A204.1 (cell line): ENCODE data around the gene TCP11L1.
"Not testable (repeated sequence)": the region's sequence is repeated elsewhere in the genome, so short reads cannot be mapped to it uniquely, and the experiment has no call there.

ENCODE experiments used
- FAIRE-seq: peaks from 2 replicates; lab custom pipeline; 2012; peaks lifted over from hg19 to GRCh38; lab: Jason Lieb, UNC

The TCP11L1 gene

DNA sequence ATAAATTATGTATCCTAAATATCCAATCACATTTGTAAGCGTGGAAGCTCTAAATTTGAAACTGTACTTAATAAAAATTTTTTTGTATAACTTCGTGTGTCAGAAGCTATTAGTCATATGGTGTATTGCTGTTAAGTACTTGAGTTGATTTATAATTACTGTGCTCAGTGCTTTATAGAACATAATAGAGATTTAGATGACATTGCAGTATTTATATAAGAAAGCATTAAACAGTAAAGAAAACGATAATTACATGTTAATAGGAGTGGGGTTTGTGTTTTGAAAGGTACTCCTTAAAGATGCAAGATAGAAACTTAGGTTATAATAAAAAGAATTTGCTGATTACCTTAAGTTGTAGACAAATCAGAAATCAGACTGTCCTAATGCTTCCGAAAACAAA lies 5.9 kb upstream of the TCP11L1 start:
- no peak for FAIRE-seq

- FAIRE-seq = no peak
Measured at GRCh38 chr11:33035011-33035410, 4.4 kb upstream of the TCP11L1 start.

DNA sequence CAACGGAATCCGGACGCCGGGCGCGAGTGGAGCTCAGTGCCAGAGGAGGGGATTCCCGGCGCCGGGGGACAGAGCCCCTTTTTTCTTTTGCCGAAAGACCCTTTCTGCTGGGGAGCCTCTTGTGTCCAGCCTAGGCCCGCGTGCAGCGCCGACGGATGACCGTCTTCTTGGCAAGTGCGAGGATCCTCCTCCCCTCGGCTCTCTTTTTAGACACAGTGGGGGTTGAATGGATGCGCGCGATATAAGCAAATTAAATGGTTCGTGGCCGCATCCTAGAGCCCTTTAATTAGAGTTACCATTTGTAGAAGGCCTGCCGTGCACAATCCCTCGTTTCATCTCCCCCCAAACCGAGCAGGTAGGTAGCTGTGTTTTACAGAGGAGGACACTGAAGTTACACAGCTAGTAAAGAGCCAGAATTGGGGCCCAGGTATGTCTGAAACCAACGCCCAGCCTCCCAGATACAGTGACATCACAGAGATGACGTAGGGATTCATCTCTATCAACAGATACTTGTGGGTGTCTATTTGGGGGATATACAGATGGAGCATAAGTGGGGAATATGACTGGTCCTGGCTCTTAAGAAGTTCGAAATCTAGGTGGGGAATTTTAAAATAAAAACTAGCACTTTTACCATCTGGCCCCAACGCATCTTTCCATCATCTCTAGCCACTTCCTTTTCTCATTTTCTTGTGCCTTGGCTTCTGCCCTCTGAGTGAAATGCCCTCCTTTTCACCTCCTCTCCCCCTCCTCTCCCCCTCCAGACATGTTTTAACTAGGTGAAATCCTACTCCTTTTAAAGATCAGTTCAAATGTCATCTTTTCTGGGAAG lies 875 bp downstream of the TCP11L1 start:
- FAIRE-seq = no peak

GRCh38 chr11:33040862-33041453 lies 1.6 kb downstream of the TCP11L1 start:
- no peak for FAIRE-seq

DNA sequence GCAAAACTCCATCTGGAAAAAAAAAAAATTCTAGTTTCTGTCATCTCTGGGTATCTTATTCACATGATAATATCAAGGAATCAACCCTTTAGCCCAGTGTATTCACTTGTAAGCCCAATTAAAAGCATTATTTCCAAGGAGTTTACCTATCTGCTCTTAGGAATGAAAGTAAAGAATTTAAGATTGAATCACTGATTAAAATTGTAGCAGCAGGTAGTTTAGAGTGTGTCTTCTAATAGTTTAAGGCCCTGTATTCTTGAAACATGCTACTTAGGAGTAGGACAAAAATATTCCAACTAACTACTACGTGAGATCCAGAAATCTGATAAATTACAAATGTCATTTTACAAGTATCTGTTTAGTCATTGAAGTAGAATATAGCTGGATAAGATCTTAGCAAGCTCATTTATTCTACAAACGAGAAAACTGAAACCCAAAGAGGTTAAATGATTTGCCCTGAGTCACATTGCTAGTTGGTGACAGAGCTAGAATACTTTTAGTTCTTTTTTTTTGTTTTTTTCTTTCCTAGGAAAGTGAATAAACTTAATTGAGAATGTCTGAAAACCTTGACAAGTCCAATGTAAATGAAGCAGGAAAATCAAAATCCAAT lies 4.0 kb downstream of the TCP11L1 start:
- FAIRE-seq = no peak

DNA sequence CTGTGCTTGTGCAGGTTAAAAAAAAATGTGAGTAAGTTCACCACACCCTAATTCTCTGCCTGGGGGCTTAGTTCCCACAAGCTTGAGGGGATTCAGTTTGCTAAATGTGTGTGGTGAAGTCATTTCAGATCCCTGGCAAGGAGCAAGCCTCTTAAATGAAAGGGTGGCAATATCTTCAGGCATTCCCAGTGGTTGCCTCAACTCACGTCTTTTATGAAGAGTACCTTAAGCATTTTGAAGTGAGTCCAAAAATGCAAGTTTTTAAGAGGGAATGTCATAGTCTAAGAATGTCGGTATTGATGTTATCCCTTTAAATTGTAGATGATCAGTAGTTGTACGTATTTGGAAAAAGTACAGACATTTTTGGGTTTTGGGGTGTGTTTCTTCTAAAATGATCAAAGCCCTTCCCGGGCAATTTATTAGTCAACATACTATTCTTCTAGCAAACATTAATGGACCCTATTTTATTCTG lies 4.9 kb downstream of the TCP11L1 start:
- no peak for FAIRE-seq

- no peak for FAIRE-seq
Measured at GRCh38 chr11:33045551-33046255, 6.3 kb downstream of the TCP11L1 start.

DNA sequence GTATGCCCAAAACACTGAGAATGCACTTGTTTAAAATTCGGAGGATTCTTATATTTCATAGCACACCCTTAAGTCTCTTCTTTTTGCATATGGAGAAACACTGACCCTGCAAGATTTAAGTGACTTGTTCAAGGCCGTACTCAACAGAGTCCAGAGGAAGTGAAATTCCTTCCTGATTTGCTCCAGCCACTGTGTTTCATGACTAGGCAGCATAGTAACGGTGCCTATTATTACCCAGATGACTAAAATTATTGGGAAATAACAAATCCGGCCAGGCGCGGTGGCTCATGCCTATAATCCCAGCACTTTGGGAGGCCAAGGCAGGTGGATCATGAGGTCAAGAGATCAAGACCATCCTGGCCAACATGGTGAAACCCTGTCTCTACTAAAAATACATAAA lies 9.3 kb downstream of the TCP11L1 start:
- not testable (repeated sequence) for FAIRE-seq

GRCh38 chr11:33049565-33050408 lies 10.4 kb downstream of the TCP11L1 start:
- FAIRE-seq = not testable (repeated sequence)

DNA sequence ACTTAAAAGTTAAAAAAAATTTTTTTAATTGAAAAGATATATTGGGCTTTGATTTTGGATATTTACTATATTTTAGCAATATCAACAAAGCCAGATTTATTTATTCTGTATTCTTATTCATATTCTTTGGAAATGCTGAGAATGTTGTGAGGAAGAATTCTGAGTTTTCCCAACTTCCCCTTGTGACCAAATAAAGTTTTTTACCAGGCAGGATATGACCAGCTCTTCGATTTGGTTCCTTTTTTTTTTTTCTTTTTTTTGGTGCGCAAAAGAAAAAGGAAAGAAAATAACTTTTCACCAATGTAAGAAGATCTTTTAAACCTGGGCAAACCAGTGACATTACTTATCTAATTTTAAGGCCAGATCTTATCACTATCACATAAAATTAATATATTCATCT lies 12.9 kb downstream of the TCP11L1 start:
- no peak for FAIRE-seq

DNA sequence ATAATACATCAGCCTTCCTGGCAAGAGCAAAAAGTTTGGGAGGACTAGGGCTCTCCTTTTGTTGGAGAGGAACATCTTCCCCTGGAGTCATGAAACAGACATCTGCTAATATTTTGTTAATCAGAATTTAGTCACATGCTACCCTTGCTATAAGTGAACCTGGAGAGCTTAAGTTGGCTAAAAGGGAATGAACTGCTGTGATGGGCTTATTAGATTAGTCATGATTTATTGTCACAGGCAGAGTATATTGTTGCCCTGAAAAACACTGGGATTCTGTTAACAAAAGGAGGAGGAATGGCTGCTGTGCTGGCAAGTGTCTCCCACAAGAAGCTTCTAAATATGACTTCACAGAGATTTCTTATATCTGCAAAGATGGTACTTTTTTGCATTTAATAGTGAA lies 16.0 kb downstream of the TCP11L1 start:
- no peak for FAIRE-seq

DNA sequence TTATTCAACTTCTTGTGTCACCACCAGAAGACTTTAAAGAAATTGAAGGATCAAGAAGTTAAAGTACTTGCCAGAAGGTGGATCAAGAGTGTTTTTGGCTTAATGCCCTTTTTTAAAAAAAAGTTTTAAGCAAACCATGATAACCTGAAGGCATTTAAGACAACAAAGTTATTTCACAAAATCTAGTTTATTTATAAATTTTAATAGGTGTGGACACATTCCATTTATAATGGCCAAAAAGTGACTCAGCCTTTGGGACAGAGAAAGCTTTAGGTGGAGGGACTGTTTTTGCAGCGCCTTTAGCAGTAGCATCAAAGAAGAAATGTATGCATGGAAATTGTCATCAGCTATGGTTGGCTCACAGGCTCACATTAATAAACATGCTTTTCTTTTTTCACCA lies 17.9 kb downstream of the TCP11L1 start:
- FAIRE-seq = no peak

- no peak for FAIRE-seq
Measured at GRCh38 chr11:33059331-33060007, 20.1 kb downstream of the TCP11L1 start.

DNA sequence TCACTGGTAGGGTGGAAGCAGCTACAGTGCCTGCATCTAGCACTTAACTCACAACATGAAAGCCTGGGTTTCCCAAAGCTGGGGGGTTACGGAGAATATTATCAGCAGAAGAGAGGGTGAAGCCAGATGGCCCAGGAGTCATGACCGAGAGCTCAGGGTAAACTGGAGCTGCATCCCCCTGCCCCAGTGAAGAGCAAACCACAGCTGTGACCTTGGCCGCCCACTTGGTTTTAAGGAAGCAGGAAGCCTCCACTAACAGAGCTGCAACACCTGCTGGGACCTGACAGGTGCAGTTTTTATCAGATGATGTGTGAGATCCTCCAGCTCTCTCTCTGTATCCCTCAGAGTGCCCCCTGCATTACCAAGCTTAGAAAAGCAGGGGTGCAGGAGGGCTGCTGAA lies 20.9 kb downstream of the TCP11L1 start:
- no peak for FAIRE-seq

GRCh38 chr11:33062137-33062536 lies 22.8 kb downstream of the TCP11L1 start:
- FAIRE-seq = no peak

GRCh38 chr11:33063326-33063881 lies 24.0 kb downstream of the TCP11L1 start:
- FAIRE-seq = no peak

GRCh38 chr11:33064033-33064825 lies 24.9 kb downstream of the TCP11L1 start:
- FAIRE-seq = no peak

GRCh38 chr11:33064866-33065265 lies 25.5 kb downstream of the TCP11L1 start:
- no peak for FAIRE-seq

- FAIRE-seq = no peak
Measured at GRCh38 chr11:33065445-33066178, 26.2 kb downstream of the TCP11L1 start.
